Heart right ventricle (tissue), 16 donors: ENCODE results near the gene HRAS. TPM values are rescaled to one million over a fixed set of nuclear protein-coding genes. Genes with fewer than 3 reads are reported as not detected.

Source experiments
- ATAC-seq, 8 donors: fragments of 200-7000 bp; cut with Tn5 transposase; one replicate each; pipeline ENCODE4 v1.9.1; 2020; ENCODE audit warnings: mild to moderate bottlenecking in 8 of 8, moderate library complexity in 8 of 8, moderate number of reproducible peaks in 1 of 8
- DNase-seq, 2 donors: peaks; one replicate each; pipeline ENCODE4 v3.0.0-alpha.2; 2020
- H3K27ac ChIP-seq, 10 donors: fragments of 200-600 bp; sonication (generic) in 2 of 10; one replicate each; pipeline versions ENCODE4 v1.5.0 to v1.8.0; 2020 to 2022; ENCODE audit warnings: mild to moderate bottlenecking in 3 of 10
- H3K27me3 ChIP-seq, 7 donors: fragments of 200-600 bp; one replicate each; pipeline ENCODE4 v1.8.0; 2021 to 2022; ENCODE audit warnings: mild to moderate bottlenecking in 2 of 7
- H3K36me3 ChIP-seq, 9 donors: fragments of 200-600 bp; sonication (generic) in 1 of 9; one replicate each; pipeline versions ENCODE4 v1.5.0 to v1.8.0; 2020 to 2022; ENCODE audit warnings: mild to moderate bottlenecking in 2 of 9
- H3K4me1 ChIP-seq, 9 donors: fragments of 200-600 bp; sonication (generic) in 1 of 9; one replicate each; pipeline versions ENCODE4 v1.5.0 to v1.8.0; 2020 to 2022; ENCODE audit warnings: mild to moderate bottlenecking in 4 of 9
- H3K4me3 ChIP-seq, 10 donors: fragments of 200-600 bp; sonication (generic) in 2 of 10; one replicate each; pipeline versions ENCODE4 v1.5.0 to v1.8.0; 2020 to 2022; ENCODE audit warnings: mild to moderate bottlenecking in 7 of 10, moderate library complexity in 2 of 10
- H3K9me3 ChIP-seq, 11 donors: fragments of 200-600 bp in 10 of 11; sonication (generic) in 2 of 11; one replicate each; pipeline versions ENCODE4 v1.5.0 to v1.8.0; 2013 to 2022; ENCODE audit warnings: mild to moderate bottlenecking in 2 of 11, control low read depth in 1 of 11, moderate library complexity in 1 of 11
- CTCF ChIP-seq, 9 donors: fragments of 200-600 bp; sonication (generic) in 2 of 9; IDR thresholded peaks; one replicate each; pipeline versions ENCODE4 v1.5.0 to v1.8.0; 2021 to 2022; ENCODE audit warnings: antibody characterized with exemption in 9 of 9, mild to moderate bottlenecking in 5 of 9, moderate library complexity in 1 of 9
- WGBS, 2 donors: extraction: QIAGEN DNeasy Blood & Tissue Kit; methylation state at CpG; one replicate each; pipeline ENCODE4 v1.1.7; 2013; ENCODE audit warnings: inconsistent platforms in 1 of 2; 5-methylcytosine and 5-hydroxymethylcytosine counted together
- intact Hi-C, 10 donors: fragments of 100-400 bp; cut with DNase I; formaldehyde crosslinking; loops; one replicate each; pipeline versions ENCODE4 v1.11.1 to v1.14.2; 2022
- polyA plus RNA-seq, 2 donors: library from polyadenylated mRNA; stranded (reverse); fragments of 200-250 nt; gene quantifications; one replicate each; pipeline ENCODE4 v1.2.3, GENCODE V29; 2013
- total RNA-seq, 10 donors: library from RNA; stranded (reverse); fragmentation: NEBNext Ultra II Directional in 3 of 10; extraction: Animal tissue kit (Norgen Biotek cat#: 25700) in 3 of 10; gene quantifications; one replicate each; pipeline versions ENCODE4 v1.2.1 to v1.2.4, GENCODE V29; 2021 to 2023
- donor health status: Arrhythmogenic right ventricular cardiomyopathy.
- donor health status: ischemic (EF 13 %, LVEDD 7.1; RV severe dilation, severe dysfunction).
- donor health status: healthy with polysubstance abuse.
- donor health status: DM: no; HTN: yes; CAD: no.
- donor health status: DM: no; HTN: no; CAD: no.
- donor health status: ischemic (EF 25% LVEDD 6.9; RV normal size, moderate dysfunction).
- donor health status: ischemic (EF 25% LVEDD 5.7; RV mildly dilated, moderate dysfunction).
- donor health status: healthy.
- donor health status: DM: yes; HTN: yes; CAD: no.
- donor health status: Ischemic cardiomyopathy.
- donor health status: ischemic (EF 35%, LVEDD 5.7; RV mildly dilated, moderate dysfunction).
- donor health status: nonischemic (EF 11% LVEDD 7.7; RV severe dilation, severe dysfunction).
- donor health status: DM: yes; HTN: yes; CAD: no.
- donor health status: PGD.
- donor health status: ischemic (EF 29% LVEDD 5.4; RV normal size, mild dysfunction).
- donor health status: nonischemic (EF 23%, LVEDD 6.1; RV moderate dilation, normal function).

Gene HRAS
- total and polyA plus RNA-seq, 12 donors: 44.7 to 132 (median 56.4) TPM

GRCh38 chr11:559712-560304 is 24.4 kb upstream of the HRAS start:
- intact Hi-C loops: loop anchor here in 5 of 10 donors (5.0 kb wide), 2 partner anchors 162 to 167 kb away; no protein-coding TSS in a partner anchor
- WGBS, 2 donors: 77 to 84% methylated on average over 18 of the region's 18 CpGs
- DNase-seq: no peak
- peak overlapping the region in 9 of 10 donors; percentile 65 to 90 (median 74) for H3K4me3 ChIP-seq
- no peak for TF ChIP-seq CTCF (IDR thresholded peaks at IDR 0.05)
- ATAC-seq: peak in 1 of 8 donors; percentile 25
- H3K27me3 ChIP-seq: peaks cover 15 to 52% (median 44%) of the 10 kb centered on the region in 7 donors
- H3K9me3 ChIP-seq: no peaks in the 10 kb centered on the region
- peaks cover 9 to 31% (median 25%) of the 10 kb centered on the region in 9 donors for H3K4me1 ChIP-seq
- H3K27ac ChIP-seq: peak overlapping the region in 3 of 10 donors; percentile 56 to 85 (median 63)
- H3K36me3 ChIP-seq: peaks cover 0 to 8% (median 0%) of the 10 kb centered on the region in 9 donors

- H3K4me1 ChIP-seq: peaks cover 12 to 36% (median 29%) of the 10 kb centered on the region in 9 donors
- ATAC-seq (no peak), DNase-seq (no peak)
- no peaks in the 10 kb centered on the region for H3K9me3 ChIP-seq
- WGBS, 2 donors: 84 to 86% methylated on average over 15 of the region's 15 CpGs
- H3K27me3 ChIP-seq: peaks cover 20 to 59% (median 51%) of the 10 kb centered on the region in 7 donors
- intact Hi-C loops: loop anchor here in 5 of 10 donors (5.0 kb wide), 2 partner anchors 163 to 168 kb away; no protein-coding TSS in a partner anchor
- no peak overlapping the region for H3K4me3 ChIP-seq
- no peak overlapping the region for H3K27ac ChIP-seq
- H3K36me3 ChIP-seq: peaks cover 0 to 8% (median 0%) of the 10 kb centered on the region in 9 donors
- TF ChIP-seq CTCF (IDR thresholded peaks at IDR 0.05): no peak
These were observed 23.7 kb upstream of the HRAS start for GRCh38 chr11:559020-559620.

- Histone ChIP-seq H3K27me3 (peaks cover 26 to 66% (median 57%) of the 10 kb centered on the region in 7 donors), H3K36me3 (peaks cover 0 to 3% (median 0%) of the 10 kb centered on the region in 9 donors), H3K27ac (no peak overlapping the region), H3K9me3 (no peaks in the 10 kb centered on the region), H3K4me1 (peaks cover 12 to 36% (median 29%) of the 10 kb centered on the region in 9 donors), H3K4me3 (no peak overlapping the region)
- intact Hi-C loops: loop anchor here in 5 of 10 donors (5.0 kb wide), 2 partner anchors 164 to 169 kb away; no protein-coding TSS in a partner anchor
- no peak for ATAC-seq
- WGBS, 2 donors: 84 to 91% methylated on average over 20 of the region's 20 CpGs
- DNase-seq: no peak
- no peak for TF ChIP-seq CTCF (IDR thresholded peaks at IDR 0.05)
These were observed 23.1 kb upstream of the HRAS start for GRCh38 chr11:558503-558902.

- DNase-seq (no peak), ATAC-seq (no peak)
- no peak for TF ChIP-seq CTCF (IDR thresholded peaks at IDR 0.05)
- WGBS, 2 donors: 84% methylated on average over 24 of the region's 24 CpGs
- H3K4me3 ChIP-seq: no peak overlapping the region
- no peak overlapping the region for H3K27ac ChIP-seq
- no peaks in the 10 kb centered on the region for H3K9me3 ChIP-seq
- peaks cover 31 to 75% (median 66%) of the 10 kb centered on the region in 7 donors for H3K27me3 ChIP-seq
- intact Hi-C loops: loop anchor here in 5 of 10 donors (5.0 kb wide), 2 partner anchors 165 to 170 kb away; no protein-coding TSS in a partner anchor
- H3K4me1 ChIP-seq: peaks cover 12 to 36% (median 29%) of the 10 kb centered on the region in 9 donors
- H3K36me3 ChIP-seq: no peaks in the 10 kb centered on the region
These were observed 22.2 kb upstream of the HRAS start for GRCh38 chr11:557328-558132.
